Measurements from ENCODE around the gene SEPTIN11.

The SEPTIN11 gene

GRCh38 chr4:76949276-76950051, at the start of gene SEPTIN11:
Gene SEPTIN11 (plus strand): TSS chr4:76949752. CDS start chr4:76949904, 152 bp downstream.
- DNase-seq, result peak; percentile 62

- DNase-seq, result no peak
Observed at GRCh38 chr4:76902233-76902890, 47.2 kb upstream of the SEPTIN11 start.

- DNase-seq, result no peak
Observed at GRCh38 chr4:76904646-76905190, 44.8 kb upstream of the SEPTIN11 start.

GRCh38 chr4:76905521-76905920, 44.0 kb upstream of the SEPTIN11 start:
- no peak for DNase-seq

- DNase-seq, result no peak
Observed at GRCh38 chr4:76909711-76910110, 39.8 kb upstream of the SEPTIN11 start.

- no peak for DNase-seq
Observed at GRCh38 chr4:76920715-76921114, 28.8 kb upstream of the SEPTIN11 start.

GRCh38 chr4:76923619-76924357, 25.8 kb upstream of the SEPTIN11 start:
- DNase-seq, result no peak

- DNase-seq, result no peak
Observed at GRCh38 chr4:76926841-76927240, 22.7 kb upstream of the SEPTIN11 start.

- DNase-seq, result no peak
Observed at GRCh38 chr4:76930685-76931084, 18.9 kb upstream of the SEPTIN11 start.

- no peak for DNase-seq
Observed at GRCh38 chr4:76931087-76931486, 18.5 kb upstream of the SEPTIN11 start.

GRCh38 chr4:76931576-76932276, 17.8 kb upstream of the SEPTIN11 start:
- DNase-seq, result no peak

- no peak for DNase-seq
Observed at GRCh38 chr4:76939184-76939583, 10.4 kb upstream of the SEPTIN11 start.

GRCh38 chr4:76943129-76943620, 6.4 kb upstream of the SEPTIN11 start:
- no peak for DNase-seq

GRCh38 chr4:76943790-76944189, 5.8 kb upstream of the SEPTIN11 start:
- no peak for DNase-seq

- no peak for DNase-seq
Observed at GRCh38 chr4:76947369-76947768, 2.2 kb upstream of the SEPTIN11 start.

- DNase-seq, result no peak
Observed at GRCh38 chr4:76948443-76949275, 893 bp upstream of the SEPTIN11 start.

GRCh38 chr4:76950052-76950955, 752 bp downstream of the SEPTIN11 start:
- DNase-seq, result no peak

- DNase-seq, result peak; percentile 69
Observed at GRCh38 chr4:76950956-76951671, 1.6 kb downstream of the SEPTIN11 start.

- DNase-seq, result no peak
Observed at GRCh38 chr4:76951672-76952010, 2.1 kb downstream of the SEPTIN11 start.

- no peak for DNase-seq
Observed at GRCh38 chr4:76952071-76952470, 2.5 kb downstream of the SEPTIN11 start.
